Loucy (cell line): Measurements from ENCODE around the gene COMMD1.
A peak's percentile ranks its signal among the peaks of the same experiment; 100 is the strongest.
"Not testable (repeated sequence)": the region's sequence is repeated elsewhere in the genome, so short reads cannot be mapped to it uniquely, and the experiment has no call there.

Source experiments
- H2AFZ ChIP-seq: fragments of 200-600 bp; sonication (generic); 2 replicates; pipeline ENCODE4 v1.6.0; 2016; ENCODE audit warnings: antibody characterized with exemption, mild to moderate bottlenecking, low read length, moderate library complexity
- H3F3A ChIP-seq: fragments of 200-600 bp; 2 replicates; pipeline ENCODE4 v1.6.0; 2016; ENCODE audit warnings: antibody characterized with exemption, low read depth, mild to moderate bottlenecking
- H3K27me3 ChIP-seq: fragments of 200-600 bp; sonication (generic); 2 replicates; pipeline ENCODE4 v1.6.1; 2014; ENCODE audit warnings: low read length, mild to moderate bottlenecking; ENCODE audit not compliant: insufficient read depth, poor library complexity, severe bottlenecking
- H3K36me3 ChIP-seq: fragments of 200-600 bp; sonication (generic); 2 replicates; pipeline ENCODE4 v1.6.1; 2016; ENCODE audit warnings: low read length; ENCODE audit not compliant: insufficient read depth
- H3K4me1 ChIP-seq: fragments of 200-600 bp; sonication (generic); 2 replicates; pipeline ENCODE4 v1.5.1; 2014; ENCODE audit warnings: low read length, mild to moderate bottlenecking; ENCODE audit not compliant: insufficient read depth, poor library complexity, severe bottlenecking
- H3K4me2 ChIP-seq: fragments of 200-600 bp; sonication (generic); 2 replicates; pipeline ENCODE4 v1.6.0; 2014; ENCODE audit warnings: antibody characterized with exemption, low read length, low read depth, mild to moderate bottlenecking; ENCODE audit not compliant: poor library complexity, severe bottlenecking
- H3K4me3 ChIP-seq: fragments of 200-600 bp; sonication (generic); 2 replicates; pipeline ENCODE4 v1.5.1; 2014; ENCODE audit warnings: low read length, mild to moderate bottlenecking, mixed read lengths; ENCODE audit not compliant: poor library complexity, severe bottlenecking
- H3K79me2 ChIP-seq: fragments of 200-600 bp; sonication (generic); 2 replicates; pipeline ENCODE4 v1.6.1; 2014; ENCODE audit warnings: low read length; ENCODE audit not compliant: insufficient read depth
- H3K9ac ChIP-seq: fragments of 200-600 bp; sonication (generic); 2 replicates; pipeline ENCODE4 v1.6.0; 2014; ENCODE audit warnings: mild to moderate bottlenecking, low read depth, low read length, moderate library complexity; ENCODE audit not compliant: poor library complexity, severe bottlenecking
- H3K9me2 ChIP-seq: fragments of 200-600 bp; sonication (generic); replicated peaks from 2 replicates; pipeline ENCODE4 v1.6.1; 2016; ENCODE audit warnings: low read depth, low read length, mixed read lengths
- H3K9me3 ChIP-seq: fragments of 200-600 bp; sonication (generic); 2 replicates; pipeline ENCODE4 v1.6.1; 2014; ENCODE audit warnings: mild to moderate bottlenecking, antibody characterized with exemption, low read length, low read depth; ENCODE audit not compliant: insufficient read depth
- H4K20me1 ChIP-seq: fragments of 200-600 bp; sonication (generic); 2 replicates; pipeline ENCODE4 v1.6.0; 2014; ENCODE audit warnings: antibody characterized with exemption, low read length, mild to moderate bottlenecking; ENCODE audit not compliant: insufficient read depth, poor library complexity, severe bottlenecking
- CTCF ChIP-seq: fragments of 200-600 bp; sonication (generic); conservative IDR thresholded peaks from 2 replicates; pipeline ENCODE4 v1.5.1; 2014; ENCODE audit warnings: mild to moderate bottlenecking, antibody characterized with exemption, low read length
- EZH2phosphoT487 ChIP-seq: fragments of 200-600 bp; IDR thresholded peaks from 2 replicates; pipeline ENCODE4 v1.6.1; 2018; ENCODE audit warnings: antibody characterized with exemption, mild to moderate bottlenecking, moderate library complexity, borderline replicate concordance

COMMD1 gene

GRCh38 chr2:62145478-62146100, 240.1 kb downstream of the COMMD1 start:
- no peak for TF ChIP-seq EZH2phosphoT487
- TF ChIP-seq CTCF, result no peak
- H3F3A ChIP-seq, result peaks cover 10% of the 10 kb centered on the region; the same call in 1 of the 2 replicates
- no peaks in the 10 kb centered on the region for H3K36me3 ChIP-seq
- H3K4me3 ChIP-seq, result peak overlapping the region; percentile 2
- H3K9me2 ChIP-seq, result no peaks in the 10 kb centered on the region
- H3K9ac ChIP-seq, result peak overlapping the region; percentile 42
- no peaks in the 10 kb centered on the region for H3K9me3 ChIP-seq
- peaks cover 69% of the 10 kb centered on the region for H3K4me1 ChIP-seq
- H4K20me1 ChIP-seq, result no peaks in the 10 kb centered on the region
- no peak overlapping the region for H2AFZ ChIP-seq
- H3K27me3 ChIP-seq, result no peaks in the 10 kb centered on the region
- H3K4me2 ChIP-seq, result peak overlapping the region; percentile 25
- peaks cover 70% of the 10 kb centered on the region for H3K79me2 ChIP-seq

GRCh38 chr2:62146790-62147189, 241.3 kb downstream of the COMMD1 start:
- not testable (repeated sequence) for H3K9ac ChIP-seq, H3K36me3 ChIP-seq, H3K9me2 ChIP-seq, H3F3A ChIP-seq, H3K27me3 ChIP-seq, H2AFZ ChIP-seq, H3K4me3 ChIP-seq, H4K20me1 ChIP-seq, H3K9me3 ChIP-seq
- H3K4me2 ChIP-seq, result peak overlapping the region; percentile 25
- peaks cover 69% of the 10 kb centered on the region for H3K4me1 ChIP-seq
- H3K79me2 ChIP-seq, result peaks cover 73% of the 10 kb centered on the region

- H3K9me2 ChIP-seq, result no peaks in the 10 kb centered on the region
- H3K4me1 ChIP-seq, result peaks cover 66% of the 10 kb centered on the region
- H3K9ac ChIP-seq, result no peak overlapping the region
- peaks cover 67% of the 10 kb centered on the region for H3K79me2 ChIP-seq
- H4K20me1 ChIP-seq, result no peaks in the 10 kb centered on the region
- H3K4me2 ChIP-seq, result peak overlapping the region; percentile 4
- TF ChIP-seq EZH2phosphoT487, result no peak
- TF ChIP-seq CTCF, result no peak
- no peak overlapping the region for H2AFZ ChIP-seq
- no peaks in the 10 kb centered on the region for H3K27me3 ChIP-seq
- H3K9me3 ChIP-seq, result no peaks in the 10 kb centered on the region
- 0 out of 2 replicates have a peak, but pooled peaks cover 2% of the 10 kb centered on the region for H3F3A ChIP-seq
- H3K36me3 ChIP-seq, result no peaks in the 10 kb centered on the region
- H3K4me3 ChIP-seq, result no peak overlapping the region
Measured at GRCh38 chr2:62147610-62148301, 242.3 kb downstream of the COMMD1 start.
